ENCODE measurements around the gene UBE2E3.

DNA sequence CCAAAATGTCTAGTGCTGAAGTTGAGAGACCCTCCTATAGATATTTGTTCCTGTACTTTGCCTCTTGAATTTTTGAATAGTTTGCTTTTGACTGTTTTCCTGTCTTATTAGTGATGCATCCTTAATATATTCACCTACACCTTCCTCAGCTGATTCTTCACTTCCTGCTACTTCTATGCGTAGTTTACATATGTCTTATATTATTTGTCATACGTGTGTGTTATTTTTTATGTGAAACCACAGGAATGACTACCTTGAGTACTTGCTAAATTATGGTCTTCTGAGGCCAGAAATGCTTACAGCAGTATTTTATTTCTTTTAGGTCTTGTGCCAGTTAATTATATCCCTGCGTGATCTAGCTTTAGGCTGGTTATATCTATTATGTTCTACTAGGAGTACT, 9.9 kb downstream of the UBE2E3 start:
- TF ChIP-seq POLR2A (IDR thresholded peaks at IDR 0.05; ENCODE audit: extremely low read depth, insufficient read length): no peak
- TF ChIP-seq, protein P1, sequence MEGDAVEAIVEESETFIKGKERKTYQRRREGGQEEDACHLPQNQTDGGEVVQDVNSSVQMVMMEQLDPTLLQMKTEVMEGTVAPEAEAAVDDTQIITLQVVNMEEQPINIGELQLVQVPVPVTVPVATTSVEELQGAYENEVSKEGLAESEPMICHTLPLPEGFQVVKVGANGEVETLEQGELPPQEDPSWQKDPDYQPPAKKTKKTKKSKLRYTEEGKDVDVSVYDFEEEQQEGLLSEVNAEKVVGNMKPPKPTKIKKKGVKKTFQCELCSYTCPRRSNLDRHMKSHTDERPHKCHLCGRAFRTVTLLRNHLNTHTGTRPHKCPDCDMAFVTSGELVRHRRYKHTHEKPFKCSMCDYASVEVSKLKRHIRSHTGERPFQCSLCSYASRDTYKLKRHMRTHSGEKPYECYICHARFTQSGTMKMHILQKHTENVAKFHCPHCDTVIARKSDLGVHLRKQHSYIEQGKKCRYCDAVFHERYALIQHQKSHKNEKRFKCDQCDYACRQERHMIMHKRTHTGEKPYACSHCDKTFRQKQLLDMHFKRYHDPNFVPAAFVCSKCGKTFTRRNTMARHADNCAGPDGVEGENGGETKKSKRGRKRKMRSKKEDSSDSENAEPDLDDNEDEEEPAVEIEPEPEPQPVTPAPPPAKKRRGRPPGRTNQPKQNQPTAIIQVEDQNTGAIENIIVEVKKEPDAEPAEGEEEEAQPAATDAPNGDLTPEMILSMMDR (IDR thresholded peaks at IDR 0.05; ENCODE audit: low read depth, low read length): no peak
- TF ChIP-seq, protein P2, sequence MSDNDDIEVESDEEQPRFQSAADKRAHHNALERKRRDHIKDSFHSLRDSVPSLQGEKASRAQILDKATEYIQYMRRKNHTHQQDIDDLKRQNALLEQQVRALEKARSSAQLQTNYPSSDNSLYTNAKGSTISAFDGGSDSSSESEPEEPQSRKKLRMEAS (IDR thresholded peaks at IDR 0.05; ENCODE audit: low read depth, low read length): no peak
- TF ChIP-seq MYC (IDR thresholded peaks at IDR 0.05; ENCODE audit: low read depth, low read length): no peak

Data from NB4 (cell line).